SU-DHL-6 (cell line): ENCODE measurements around the gene ADD3.

Source experiments
- EZH2phosphoT487 ChIP-seq: fragments of 200-600 bp; sonication (generic), shearing (Covaris generic); conservative IDR thresholded peaks from 2 replicates; pipeline ENCODE4 v1.6.1; 2018; ENCODE audit warnings: mild to moderate bottlenecking, antibody characterized with exemption, low read length, moderate library complexity, mixed read lengths
- TF ChIP-seq, protein P1 (sequence below): fragments of 200-600 bp; sonication (generic); IDR thresholded peaks from one replicate; pipeline ENCODE4 v1.5.1; 2017; ENCODE audit warnings: antibody characterized with exemption, mild to moderate bottlenecking, low read length, moderate library complexity; ENCODE audit not compliant: insufficient read depth, poor library complexity, severe bottlenecking

- TF ChIP-seq, protein P1, sequence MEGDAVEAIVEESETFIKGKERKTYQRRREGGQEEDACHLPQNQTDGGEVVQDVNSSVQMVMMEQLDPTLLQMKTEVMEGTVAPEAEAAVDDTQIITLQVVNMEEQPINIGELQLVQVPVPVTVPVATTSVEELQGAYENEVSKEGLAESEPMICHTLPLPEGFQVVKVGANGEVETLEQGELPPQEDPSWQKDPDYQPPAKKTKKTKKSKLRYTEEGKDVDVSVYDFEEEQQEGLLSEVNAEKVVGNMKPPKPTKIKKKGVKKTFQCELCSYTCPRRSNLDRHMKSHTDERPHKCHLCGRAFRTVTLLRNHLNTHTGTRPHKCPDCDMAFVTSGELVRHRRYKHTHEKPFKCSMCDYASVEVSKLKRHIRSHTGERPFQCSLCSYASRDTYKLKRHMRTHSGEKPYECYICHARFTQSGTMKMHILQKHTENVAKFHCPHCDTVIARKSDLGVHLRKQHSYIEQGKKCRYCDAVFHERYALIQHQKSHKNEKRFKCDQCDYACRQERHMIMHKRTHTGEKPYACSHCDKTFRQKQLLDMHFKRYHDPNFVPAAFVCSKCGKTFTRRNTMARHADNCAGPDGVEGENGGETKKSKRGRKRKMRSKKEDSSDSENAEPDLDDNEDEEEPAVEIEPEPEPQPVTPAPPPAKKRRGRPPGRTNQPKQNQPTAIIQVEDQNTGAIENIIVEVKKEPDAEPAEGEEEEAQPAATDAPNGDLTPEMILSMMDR, result no peak
- no peak for TF ChIP-seq EZH2phosphoT487
Measured at GRCh38 chr10:109962247-109962646, 45.5 kb upstream of the ADD3 start.
